Activated naive CD4-positive, alpha-beta T cell treated with anti-CD3 and anti-CD28 coated beads, Interleukin-2, amount 50 U/mL, for 72 hours (primary cell): ENCODE measurements around the gene ERICH6. TPM values are rescaled to one million over a fixed set of nuclear protein-coding genes. Genes with fewer than 3 reads are reported as not detected.

ENCODE experiments used
- ATAC-seq, 2 donors: fragments of 150-1000 bp; cut with Tn5 transposase; 2 replicates each; pipeline ENCODE4 v1.10.0; 2021; ENCODE audit warnings: mild to moderate bottlenecking in 2 of 2, moderate library complexity in 2 of 2
- DNase-seq, 2 donors: peaks; one replicate each; pipeline ENCODE4 v3.0.0; 2021 to 2022; ENCODE audit warnings: low spot score in 2 of 2
- H3K27ac Mint-ChIP-seq, 2 donors: one replicate each; pipeline ENCODE4 v1.8.0; 2022; ENCODE audit warnings: mild to moderate bottlenecking in 2 of 2, mixed read lengths in 2 of 2
- H3K36me3 Mint-ChIP-seq, 2 donors: one replicate each; pipeline ENCODE4 v1.8.0; 2022; ENCODE audit warnings: mixed read lengths in 2 of 2
- H3K9me3 Mint-ChIP-seq, 2 donors: one replicate each; pipeline ENCODE4 v1.8.0; 2022; ENCODE audit warnings: mixed read lengths in 2 of 2
- total RNA-seq, 2 donors: library from RNA; stranded (reverse); gene quantifications; one replicate each; pipeline ENCODE4 v1.2.3, GENCODE V29; 2022

The ERICH6 gene
- total RNA-seq, 2 donors from 2014 or later: not detected

GRCh38 chr3:150612494-150612893 lies 91.2 kb downstream of the ERICH6 start:
- Mint-ChIP-seq H3K27ac (peak overlapping the region in 1 of 2 donors; percentile 9), H3K9me3 (peaks cover 3 to 5% of the 10 kb centered on the region in 2 donors), H3K36me3 (peaks cover 11 to 24% of the 10 kb centered on the region in 2 donors)
- no peak for DNase-seq
- ATAC-seq: no peak

GRCh38 chr3:150611666-150612065 lies 92.1 kb downstream of the ERICH6 start:
- no peak for DNase-seq

GRCh38 chr3:150610785-150611184 lies 92.9 kb downstream of the ERICH6 start:
- Mint-ChIP-seq H3K36me3 (peaks cover 20 to 40% of the 10 kb centered on the region in 2 donors), H3K27ac (peak overlapping the region in 1 of 2 donors; percentile 19), H3K9me3 (peaks cover 3 to 5% of the 10 kb centered on the region in 2 donors)
- ATAC-seq: no peak
- no peak for DNase-seq

More at GRCh38 chr3:150611666-150612065, 92.1 kb downstream of the ERICH6 start:
- no peak overlapping the region for H3K27ac Mint-ChIP-seq
- H3K36me3 Mint-ChIP-seq: peaks cover 14 to 32% of the 10 kb centered on the region in 2 donors
- peaks cover 3 to 5% of the 10 kb centered on the region in 2 donors for H3K9me3 Mint-ChIP-seq
- ATAC-seq: no peak

GRCh38 chr3:150609988-150610387 lies 93.7 kb downstream of the ERICH6 start:
- no peak for DNase-seq
- H3K9me3 Mint-ChIP-seq: peaks cover 3 to 5% of the 10 kb centered on the region in 2 donors
- peak overlapping the region; percentile 3 to 61 for H3K27ac Mint-ChIP-seq
- H3K36me3 Mint-ChIP-seq: peaks cover 22 to 42% of the 10 kb centered on the region in 2 donors
- peak; percentile 47 to 68 for ATAC-seq

Other genes with a start within 250 kb of the ERICH6 start
- 100 to 1,000 TPM in 1 of 2 donors, 10 to 100 TPM in 1; 65.9 to 104 TPM for gene SERP1, start 157.4 kb downstream of the ERICH6 start, total RNA-seq
- 100 to 1,000 TPM; 137 to 158 TPM for gene EIF2A, start 157.1 kb downstream of the ERICH6 start, total RNA-seq
- gene SELENOT, start 100.6 kb downstream of the ERICH6 start, total RNA-seq: 10 to 100 TPM; 84.6 to 87.9 TPM
- gene SIAH2, start 59.2 kb upstream of the ERICH6 start, total RNA-seq: 10 to 100 TPM; 68.3 to 74.7 TPM
- not detected for gene MINDY4B, start 201.5 kb upstream of the ERICH6 start, total RNA-seq